ENCODE results near the gene CISTR.

- TF ChIP-seq CTCF (IDR thresholded peaks at IDR 0.05), result no peak
- TF ChIP-seq POLR2A (IDR thresholded peaks at IDR 0.05), result no peak
- no peak for TF ChIP-seq EP300 (IDR thresholded peaks at IDR 0.05; ENCODE audit: low read depth)
- no peak for TF ChIP-seq POLR2AphosphoS5 (IDR thresholded peaks at IDR 0.05)
Measured at GRCh38 chr12:53780323-53780722, 28.5 kb upstream of the CISTR start.
